Neural progenitor cell (in vitro differentiated cells): ENCODE data around the gene MYCN. TPM values are rescaled to one million over a fixed set of nuclear protein-coding genes. Genes with fewer than 3 reads are reported as not detected.

Source experiments
- DNase-seq: peaks from one replicate; pipeline ENCODE4 v3.0.0-alpha.2; 2016; ENCODE audit warnings: low spot score
- H2AFZ ChIP-seq: fragments of 200-600 bp; sonication (generic); replicated peaks from 2 replicates; pipeline ENCODE4 v1.6.1; 2016; ENCODE audit warnings: antibody characterized with exemption
- H3F3A ChIP-seq: fragments of 200-600 bp; sonication (generic); 2 replicates; pipeline ENCODE4 v1.6.1; 2016; ENCODE audit warnings: antibody characterized with exemption, low read depth
- H3K27ac ChIP-seq: fragments of 200-600 bp; sonication (generic); 2 replicates; pipeline ENCODE4 v1.5.1; 2016; ENCODE audit warnings: mild to moderate bottlenecking
- H3K27me3 ChIP-seq: fragments of 200-600 bp; sonication (generic); 2 replicates; pipeline ENCODE4 v1.6.1; 2016; ENCODE audit warnings: mild to moderate bottlenecking, moderate library complexity
- H3K36me3 ChIP-seq: fragments of 200-600 bp; sonication (generic); 2 replicates; pipeline ENCODE4 v1.5.1; 2016
- H3K4me1 ChIP-seq: fragments of 200-600 bp; sonication (generic); 2 replicates; pipeline ENCODE4 v1.6.1; 2016; ENCODE audit warnings: mixed run types
- H3K4me2 ChIP-seq: fragments of 200-600 bp; sonication (generic); 2 replicates; pipeline ENCODE4 v1.6.1; 2016
- H3K4me3 ChIP-seq: fragments of 200-600 bp; sonication (generic); 2 replicates; pipeline ENCODE4 v1.5.1; 2016
- H3K79me2 ChIP-seq: fragments of 200-600 bp; sonication (generic); 2 replicates; pipeline ENCODE4 v1.6.1; 2016; ENCODE audit warnings: low read depth
- H3K9ac ChIP-seq: fragments of 200-600 bp; sonication (generic); 2 replicates; pipeline ENCODE4 v1.6.1; 2016
- H3K9me3 ChIP-seq: fragments of 200-600 bp; sonication (generic); 2 replicates; pipeline ENCODE4 v1.5.1; 2016; ENCODE audit warnings: low read depth
- H4K20me1 ChIP-seq: fragments of 200-600 bp; sonication (generic); 2 replicates; pipeline ENCODE4 v1.6.1; 2016; ENCODE audit warnings: low read depth
- H3K27ac Mint-ChIP-seq: 3 replicates; pipeline ENCODE4 v1.8.0; 2021; ENCODE audit warnings: mixed read lengths
- H3K27me3 Mint-ChIP-seq: 2 replicates; pipeline ENCODE4 v1.8.0; 2022; ENCODE audit warnings: low read depth, mild to moderate bottlenecking, inconsistent platforms, moderate library complexity, mixed read lengths; ENCODE audit not compliant: insufficient read depth
- H3K36me3 Mint-ChIP-seq: 3 replicates; pipeline ENCODE4 v1.8.0; 2021; ENCODE audit warnings: mixed read lengths
- H3K4me1 Mint-ChIP-seq: 3 replicates; pipeline ENCODE4 v1.8.0; 2021; ENCODE audit warnings: mixed read lengths
- H3K4me3 Mint-ChIP-seq: 3 replicates; pipeline ENCODE4 v1.8.0; 2021; ENCODE audit warnings: mild to moderate bottlenecking, moderate library complexity, mixed read lengths
- H3K9me3 Mint-ChIP-seq: 3 replicates; pipeline ENCODE4 v1.8.0; 2020; ENCODE audit warnings: mixed read lengths
- CTCF ChIP-seq: fragments of 200-600 bp; sonication (generic); IDR thresholded peaks from 2 replicates; pipeline ENCODE4 v1.5.1; 2017; ENCODE audit warnings: antibody characterized with exemption, mild to moderate bottlenecking
- EZH2 ChIP-seq: fragments of 200-600 bp; sonication (generic); IDR thresholded peaks from 2 replicates; pipeline ENCODE4 v1.6.1; 2017; ENCODE audit warnings: antibody characterized with exemption, mild to moderate bottlenecking, moderate library complexity
- EZH2phosphoT487 ChIP-seq: fragments of 200-600 bp; sonication (generic); IDR thresholded peaks from 2 replicates; pipeline ENCODE4 v1.6.1; 2017; ENCODE audit warnings: antibody characterized with exemption
- total RNA-seq: library from RNA; depleted of rRNA; stranded (reverse); fragments of >200 nt; gene quantifications from 2 replicates; pipeline ENCODE4 v1.2.3, GENCODE V29; 2015; ENCODE audit warnings: low replicate concordance

The MYCN gene
- total RNA-seq, 1 donor from 2014 or later, result 24.7 TPM

- H3K4me2 ChIP-seq, result no peak overlapping the region
- Mint-ChIP-seq H3K4me3 (no peak overlapping the region), H3K9me3 (peaks cover 3% of the 10 kb centered on the region), H3K27me3 (peaks cover 13% of the 10 kb centered on the region), H3K36me3 (no peaks in the 10 kb centered on the region), H3K27ac (peak overlapping the region; percentile 23), H3K4me1 (peaks cover 30% of the 10 kb centered on the region)
- H3F3A ChIP-seq, result peaks cover 12% of the 10 kb centered on the region
- no peak for DNase-seq
- no peaks in the 10 kb centered on the region for H3K27me3 ChIP-seq
- no peak overlapping the region for H3K27ac ChIP-seq
- H4K20me1 ChIP-seq, result no peaks in the 10 kb centered on the region
- no peaks in the 10 kb centered on the region for H3K36me3 ChIP-seq
- TF ChIP-seq CTCF, result no peak
- no peak for TF ChIP-seq EZH2
- no peak for TF ChIP-seq EZH2phosphoT487
- no peaks in the 10 kb centered on the region for H3K79me2 ChIP-seq
- peaks cover 34% of the 10 kb centered on the region for H3K4me1 ChIP-seq
- H3K4me3 ChIP-seq, result no peak overlapping the region
- H3K9me3 ChIP-seq, result no peaks in the 10 kb centered on the region
- no peak overlapping the region for H2AFZ ChIP-seq
- no peak overlapping the region for H3K9ac ChIP-seq
Measured at GRCh38 chr2:15988733-15989132, 48.4 kb downstream of the MYCN start.

GRCh38 chr2:15989559-15989958 is 49.2 kb downstream of the MYCN start:
- H3K4me2 ChIP-seq, result no peak overlapping the region
- H3K36me3 Mint-ChIP-seq, result no peaks in the 10 kb centered on the region
- no peaks in the 10 kb centered on the region for H3K27me3 ChIP-seq
- H3F3A ChIP-seq, result peaks cover 8% of the 10 kb centered on the region
- no peaks in the 10 kb centered on the region for H3K36me3 ChIP-seq
- no peaks in the 10 kb centered on the region for H4K20me1 ChIP-seq
- H3K4me1 Mint-ChIP-seq, result peaks cover 25% of the 10 kb centered on the region
- H3K27me3 Mint-ChIP-seq, result peaks cover 9% of the 10 kb centered on the region
- DNase-seq, result no peak
- peaks cover 26% of the 10 kb centered on the region for H3K4me1 ChIP-seq
- H3K9me3 ChIP-seq, result no peaks in the 10 kb centered on the region
- no peak overlapping the region for H3K4me3 ChIP-seq
- H3K9me3 Mint-ChIP-seq, result peaks cover 3% of the 10 kb centered on the region
- no peak overlapping the region for H2AFZ ChIP-seq
- H3K27ac Mint-ChIP-seq, result peak overlapping the region; percentile 36
- no peak overlapping the region for H3K27ac ChIP-seq
- no peaks in the 10 kb centered on the region for H3K79me2 ChIP-seq
- no peak overlapping the region for H3K4me3 Mint-ChIP-seq
- TF ChIP-seq EZH2phosphoT487, result no peak
- no peak for TF ChIP-seq CTCF
- no peak for TF ChIP-seq EZH2
- no peak overlapping the region for H3K9ac ChIP-seq

- peaks cover 25% of the 10 kb centered on the region for H3K4me1 Mint-ChIP-seq
- no peak for DNase-seq
- Histone ChIP-seq H3K79me2 (no peaks in the 10 kb centered on the region), H3K4me1 (peaks cover 21% of the 10 kb centered on the region), H3K4me3 (no peak overlapping the region), H3F3A (peaks cover 8% of the 10 kb centered on the region), H2AFZ (no peak overlapping the region), H3K36me3 (no peaks in the 10 kb centered on the region), H4K20me1 (no peaks in the 10 kb centered on the region), H3K4me2 (no peak overlapping the region), H3K9ac (no peak overlapping the region), H3K9me3 (no peaks in the 10 kb centered on the region), H3K27me3 (no peaks in the 10 kb centered on the region), H3K27ac (no peak overlapping the region)
- H3K4me3 Mint-ChIP-seq, result no peak overlapping the region
- H3K27me3 Mint-ChIP-seq, result peaks cover 9% of the 10 kb centered on the region
- H3K9me3 Mint-ChIP-seq, result peaks cover 3% of the 10 kb centered on the region
- H3K27ac Mint-ChIP-seq, result peak overlapping the region; percentile 68
- TF ChIP-seq EZH2phosphoT487, result no peak
- TF ChIP-seq EZH2, result no peak
- no peak for TF ChIP-seq CTCF
- H3K36me3 Mint-ChIP-seq, result no peaks in the 10 kb centered on the region
Measured at GRCh38 chr2:15990151-15991101, 50.1 kb downstream of the MYCN start.
